ENCODE results near the gene ODAD3. TPM values are rescaled to one million over a fixed set of nuclear protein-coding genes. Genes with fewer than 3 reads are reported as not detected.

Gene ODAD3
- total and polyA plus RNA-seq, 10 of the 15 experiments (the other 5 are each of a cell fraction or from before 2014, with no cell fraction given): 0.11 to 0.39 (median 0.28) TPM; not detected in 7

- FAIRE-seq (no peak), ATAC-seq (no peak), DNase-seq (ENCODE audit: low read depth, low spot score) (no peak)
- Histone ChIP-seq H3K9me3 (replicated peaks; ENCODE audit: control insufficient read depth, insufficient read depth, low read length) (no peaks in the 10 kb centered on the region; the same call in 2 of the 3 replicates), H2AFZ (ENCODE audit: control insufficient read depth, low read depth, low read length) (no peak overlapping the region), H4K20me1 (ENCODE audit: control insufficient read depth, insufficient read depth) (no peaks in the 10 kb centered on the region), H3K4me3 (no peak overlapping the region), H3K36me3 (ENCODE audit: control insufficient read depth in 2 of 2, insufficient read depth in 2 of 2, low read length in 1 of 2) (no peaks in the 10 kb centered on the region), H3K27ac (ENCODE audit: control insufficient read depth, insufficient read depth) (no peak overlapping the region), H3K79me2 (ENCODE audit: control insufficient read depth, insufficient read depth, low read length) (no peaks in the 10 kb centered on the region), H3K9ac (ENCODE audit: control insufficient read depth, insufficient read depth, low read length) (no peak overlapping the region), H3K27me3 (replicated peaks in 1 of 2; ENCODE audit: control insufficient read depth in 2 of 2, insufficient read depth in 2 of 2, low read length in 1 of 2) (peaks cover 8 to 10% of the 10 kb centered on the region in 2 experiments), H3K4me1 (ENCODE audit: control insufficient read depth, insufficient read depth, low read length) (peaks cover 19% of the 10 kb centered on the region), H3K4me2 (ENCODE audit: control insufficient read depth, insufficient read depth) (no peak overlapping the region)
- intact Hi-C loops (cut with micrococcal nuclease; ENCODE audit: unreplicated experiment) (no loop called here), in situ Hi-C loops (cut with MboI) (loop anchor here (10.0 kb wide), 1 partner anchor 184 kb away; the partner anchor contains the start of gene TSPAN16)
- POLR2A ChIA-PET: no interaction called here
- BruUV-seq (replicated peaks): no TSS peak
- no peak for TF ChIP-seq SP1 (IDR thresholded peaks at IDR 0.05; ENCODE audit: low read depth, low read length)
- TF ChIP-seq FOS (IDR thresholded peaks at IDR 0.05; ENCODE audit: borderline replicate concordance, extremely low read depth, insufficient read length): no peak
- TF ChIP-seq CEBPB (IDR thresholded peaks at IDR 0.05; ENCODE audit: borderline replicate concordance in 1 of 2, low read depth in 2 of 2, low read length in 2 of 2): no peak
- TF ChIP-seq ATF2 (IDR thresholded peaks at IDR 0.05; ENCODE audit: low read length): no peak
- TF ChIP-seq ASH2L (IDR thresholded peaks at IDR 0.05; ENCODE audit: borderline replicate concordance, low read depth): no peak
- TF ChIP-seq HSF1 (IDR thresholded peaks at IDR 0.05; ENCODE audit: low read depth, low read length): no peak
- no peak for TF ChIP-seq POLR2A (IDR thresholded peaks at IDR 0.05; ENCODE audit: low read depth, low read length)
- TF ChIP-seq REST (IDR thresholded peaks at IDR 0.05; ENCODE audit: low read depth, low read length): peak; percentile 82
- RAD21 ChIA-PET (ENCODE audit: unreplicated experiment): no interaction called here
- CTCF ChIA-PET: interaction anchor here (1.0 kb wide), 1 partner anchor 98 kb away, joined by 3 read pairs; no protein-coding TSS in a partner anchor
- SMC1A ChIA-PET (ENCODE audit: uncharacterized antibody, unreplicated experiment): no interaction called here
- 75% methylated on average over 21 of the region's 62 CpGs for WGBS (ENCODE audit: insufficient coverage, insufficient replicate concordance, low lambda C conversion rate, missing lambda C conversion rate)
Measured at GRCh38 chr19:11479090-11479897, 44.4 kb upstream of the ODAD3 start.

All from GM12878 (cell line).